NCI-H748 (cell line): ENCODE measurements around the gene DAAM1.

Experiments used
- DNase-seq: peaks from one replicate; lab custom pipeline; 2025; ENCODE audit not compliant: unreplicated experiment; lab: John Stamatoyannopoulos, UW

DAAM1 gene

DNA sequence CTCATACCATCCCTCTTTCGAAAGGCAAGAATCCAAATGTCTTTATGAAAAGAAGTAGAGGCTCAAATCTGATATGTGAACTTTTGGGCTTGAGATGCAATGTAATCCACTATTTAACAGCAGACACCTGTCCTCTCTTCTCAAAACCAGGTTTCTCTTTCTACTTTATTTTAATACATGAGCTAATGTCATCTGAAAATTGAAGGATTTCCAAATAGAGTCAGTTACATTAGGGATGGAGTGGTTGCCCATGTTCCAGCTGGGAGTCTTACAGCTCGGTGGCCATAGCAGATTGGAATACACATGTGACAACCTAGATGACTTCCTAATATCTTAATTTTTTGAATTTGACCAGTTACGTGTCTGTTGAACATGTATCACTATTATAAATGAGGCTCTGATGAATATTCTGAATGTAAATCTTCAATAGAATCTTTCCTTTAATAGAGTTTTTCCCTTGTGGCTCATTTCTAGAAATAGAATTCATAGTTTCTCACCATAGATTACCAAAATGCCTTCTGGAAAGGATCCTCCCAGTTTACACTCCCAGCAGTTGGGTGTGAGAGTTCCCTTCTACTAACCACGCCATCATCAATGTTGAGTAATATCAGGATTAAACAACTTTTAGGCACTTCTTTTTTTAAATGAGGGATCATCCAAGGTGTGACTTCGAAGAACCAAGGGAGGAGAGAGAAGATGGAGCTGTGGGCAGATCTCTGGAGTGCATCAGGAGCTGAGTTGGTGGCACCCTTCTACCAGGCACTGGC, 227.6 kb downstream of the DAAM1 start:
- no peak for DNase-seq

DNA sequence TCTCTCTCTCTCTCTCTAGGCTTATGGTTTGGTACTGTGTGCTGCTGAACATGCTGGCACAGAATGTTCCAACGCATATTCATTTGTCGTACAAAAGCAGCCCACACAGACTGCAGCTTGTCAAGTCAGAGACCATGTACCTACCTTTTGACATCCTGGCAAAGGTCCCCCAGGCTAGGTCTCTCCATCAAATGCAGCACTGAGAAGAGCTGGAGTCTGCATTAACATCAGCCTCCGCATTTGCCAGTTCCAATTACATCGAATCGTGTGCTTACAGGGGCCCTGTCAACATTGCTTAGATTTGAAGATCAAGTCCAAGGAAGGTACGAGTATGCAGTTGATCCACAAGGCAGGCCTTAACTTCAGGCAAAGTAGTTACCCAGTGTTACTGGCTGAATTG, 228.8 kb downstream of the DAAM1 start:
- DNase-seq: no peak

DNA sequence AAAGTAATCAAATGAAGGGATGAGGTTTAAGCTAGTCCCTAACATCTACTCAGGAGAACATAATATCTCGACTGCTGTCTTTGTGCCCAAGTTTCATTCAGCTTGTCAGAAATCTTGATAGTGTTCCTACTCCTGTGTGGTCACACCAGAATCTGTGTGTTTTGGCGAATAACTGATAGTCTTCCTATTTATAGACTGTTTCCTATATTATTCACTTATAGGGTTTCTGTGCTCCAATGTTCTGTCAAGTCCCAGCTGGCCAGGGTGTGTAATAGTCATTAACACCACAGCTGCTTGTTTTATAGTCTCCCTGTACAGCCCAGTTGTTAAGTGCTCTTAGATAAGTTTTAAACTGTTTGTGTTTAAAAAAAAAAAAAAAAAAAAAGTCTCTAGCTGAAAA, 230.8 kb downstream of the DAAM1 start:
- DNase-seq: no peak
